Measurements from ENCODE around the gene TAF3.

Gene TAF3

GRCh38 chr10:8049045-8049864, 230.9 kb downstream of the TAF3 start:
- H3K9me3 ChIP-seq (replicated peaks; ENCODE audit: insufficient read depth, low read length) = no peaks in the 10 kb centered on the region
- H3K4me3 ChIP-seq (ENCODE audit: low read length) = no peak overlapping the region
- TF ChIP-seq EZH2 (optimal IDR thresholded peaks at IDR 0.05; ENCODE audit: low read depth, low read length) (no peak), EZH2phosphoT487 (IDR thresholded peaks at IDR 0.05; ENCODE audit: low read length) (no peak), CTCF (IDR thresholded peaks at IDR 0.05; ENCODE audit: low read length) (no peak)
- H2AFZ ChIP-seq (ENCODE audit: low read length) = no peak overlapping the region
- H3K27me3 ChIP-seq (replicated peaks; ENCODE audit: insufficient read depth, low read length) = peaks cover 40% of the 10 kb centered on the region
- H3K9ac ChIP-seq (ENCODE audit: low read length) = no peak overlapping the region
- no peak for DNase-seq
- no peaks in the 10 kb centered on the region for H4K20me1 ChIP-seq (ENCODE audit: insufficient read depth, low read length)
- no peaks in the 10 kb centered on the region for H3F3A ChIP-seq (ENCODE audit: insufficient read depth, low read length)
- H3K27ac ChIP-seq (ENCODE audit: low read length) = no peak overlapping the region
- H3K79me2 ChIP-seq (ENCODE audit: low read length) = no peaks in the 10 kb centered on the region
- H3K4me1 ChIP-seq (ENCODE audit: low read length) = no peaks in the 10 kb centered on the region
- 0 out of 2 replicates have a peak overlapping the region, but pooled peaks have one; percentile 34 for H3K4me2 ChIP-seq (ENCODE audit: low read depth, low read length)
- no peaks in the 10 kb centered on the region for H3K36me3 ChIP-seq (replicated peaks; ENCODE audit: insufficient read depth, low read length)
- H3K9me2 ChIP-seq (replicated peaks; ENCODE audit: insufficient read depth, low read length) = no peaks in the 10 kb centered on the region

- Histone ChIP-seq H4K20me1 (ENCODE audit: insufficient read depth, low read length) (no peaks in the 10 kb centered on the region), H3K9ac (ENCODE audit: low read length) (no peak overlapping the region), H3K9me3 (replicated peaks; ENCODE audit: insufficient read depth, low read length) (no peaks in the 10 kb centered on the region), H3K36me3 (replicated peaks; ENCODE audit: insufficient read depth, low read length) (no peaks in the 10 kb centered on the region), H3K4me3 (ENCODE audit: low read length) (no peak overlapping the region), H3K4me2 (ENCODE audit: low read depth, low read length) (no peak overlapping the region), H3K79me2 (ENCODE audit: low read length) (no peaks in the 10 kb centered on the region), H2AFZ (ENCODE audit: low read length) (no peak overlapping the region), H3K4me1 (ENCODE audit: low read length) (no peaks in the 10 kb centered on the region), H3K9me2 (replicated peaks; ENCODE audit: insufficient read depth, low read length) (no peaks in the 10 kb centered on the region), H3F3A (ENCODE audit: insufficient read depth, low read length) (no peaks in the 10 kb centered on the region), H3K27ac (ENCODE audit: low read length) (no peak overlapping the region), H3K27me3 (replicated peaks; ENCODE audit: insufficient read depth, low read length) (peaks cover 40% of the 10 kb centered on the region)
- no peak for DNase-seq
- TF ChIP-seq EZH2phosphoT487 (IDR thresholded peaks at IDR 0.05; ENCODE audit: low read length) (no peak), EZH2 (optimal IDR thresholded peaks at IDR 0.05; ENCODE audit: low read depth, low read length) (no peak), CTCF (IDR thresholded peaks at IDR 0.05; ENCODE audit: low read length) (no peak)
Measured at GRCh38 chr10:8049865-8050555, 231.7 kb downstream of the TAF3 start.

- Histone ChIP-seq H3F3A (ENCODE audit: insufficient read depth, low read length) (no peaks in the 10 kb centered on the region), H3K36me3 (replicated peaks; ENCODE audit: insufficient read depth, low read length) (no peaks in the 10 kb centered on the region), H2AFZ (ENCODE audit: low read length) (no peak overlapping the region), H3K4me2 (ENCODE audit: low read depth, low read length) (no peak overlapping the region), H3K27me3 (replicated peaks; ENCODE audit: insufficient read depth, low read length) (peaks cover 36% of the 10 kb centered on the region), H3K9me2 (replicated peaks; ENCODE audit: insufficient read depth, low read length) (no peaks in the 10 kb centered on the region), H4K20me1 (ENCODE audit: insufficient read depth, low read length) (no peaks in the 10 kb centered on the region), H3K79me2 (ENCODE audit: low read length) (no peaks in the 10 kb centered on the region), H3K4me1 (ENCODE audit: low read length) (no peaks in the 10 kb centered on the region), H3K27ac (ENCODE audit: low read length) (no peak overlapping the region), H3K9me3 (replicated peaks; ENCODE audit: insufficient read depth, low read length) (no peaks in the 10 kb centered on the region), H3K9ac (ENCODE audit: low read length) (no peak overlapping the region), H3K4me3 (ENCODE audit: low read length) (no peak overlapping the region)
- no peak for DNase-seq
- TF ChIP-seq EZH2phosphoT487 (IDR thresholded peaks at IDR 0.05; ENCODE audit: low read length) (no peak), CTCF (IDR thresholded peaks at IDR 0.05; ENCODE audit: low read length) (no peak), EZH2 (optimal IDR thresholded peaks at IDR 0.05; ENCODE audit: low read depth, low read length) (no peak)
Measured at GRCh38 chr10:8050556-8051108, 232.3 kb downstream of the TAF3 start.
